Stimulated activated CD8-positive, alpha-beta memory T cell treated with anti-CD3 and anti-CD28 coated beads, Interleukin-15, amount 100 ng/mL, for 1 hour (primary cell): ENCODE data around the gene SUFU.
A peak's percentile ranks its signal among the peaks of the same experiment; 100 is the strongest.
"Not testable (repeated sequence)": the region's sequence is repeated elsewhere in the genome, so short reads cannot be mapped to it uniquely, and the experiment has no call there.

Experiments
- DNase-seq: peaks from one replicate; pipeline ENCODE4 v3.0.0-alpha.2; 2020; ENCODE audit warnings: low read depth

Gene SUFU

GRCh38 chr10:102480396-102480795, 23.4 kb upstream of the SUFU start:
- DNase-seq, result no peak

GRCh38 chr10:102484021-102484420, 19.8 kb upstream of the SUFU start:
- DNase-seq, result no peak

- DNase-seq, result no peak
These were observed 18.5 kb upstream of the SUFU start for GRCh38 chr10:102485093-102485784.

- no peak for DNase-seq
These were observed 12.6 kb upstream of the SUFU start for GRCh38 chr10:102491136-102491535.

- DNase-seq, result no peak
These were observed 11.3 kb upstream of the SUFU start for GRCh38 chr10:102492344-102492939.

GRCh38 chr10:102492983-102493382, 10.8 kb upstream of the SUFU start:
- no peak for DNase-seq

- no peak for DNase-seq
These were observed 10.0 kb upstream of the SUFU start for GRCh38 chr10:102493771-102494170.

GRCh38 chr10:102497545-102497944, 6.2 kb upstream of the SUFU start:
- DNase-seq, result no peak

- DNase-seq, result no peak
These were observed 4.4 kb upstream of the SUFU start for GRCh38 chr10:102499356-102499755.

- not testable (repeated sequence) for DNase-seq
These were observed 3.1 kb upstream of the SUFU start for GRCh38 chr10:102500686-102501085.

- no peak for DNase-seq
These were observed 2.4 kb upstream of the SUFU start for GRCh38 chr10:102501201-102502028.

GRCh38 chr10:102502029-102502336, 1.8 kb upstream of the SUFU start:
- DNase-seq, result peak; percentile 95

GRCh38 chr10:102502337-102503151, 1.2 kb upstream of the SUFU start, which contains the start of gene ACTR1A:
ACTR1A (minus strand) TSS chr10:102502712; CDS start chr10:102502647, 65 bp downstream.
- DNase-seq, result peak; percentile 89

GRCh38 chr10:102504179-102504975, 605 bp downstream of the SUFU start:
- DNase-seq, result no peak

- no peak for DNase-seq
These were observed 1.2 kb downstream of the SUFU start for GRCh38 chr10:102504976-102505300.

- no peak for DNase-seq
These were observed 1.8 kb downstream of the SUFU start for GRCh38 chr10:102505462-102506115.

- no peak for DNase-seq
These were observed 3.7 kb downstream of the SUFU start for GRCh38 chr10:102507521-102507920.

- no peak for DNase-seq
These were observed 4.7 kb downstream of the SUFU start for GRCh38 chr10:102508506-102508905.

- DNase-seq, result no peak
These were observed 5.6 kb downstream of the SUFU start for GRCh38 chr10:102509387-102509786.

GRCh38 chr10:102511583-102512274, 8.0 kb downstream of the SUFU start:
- DNase-seq, result no peak
